Measurements from ENCODE around the gene MOB3A. TPM values are rescaled to one million over a fixed set of nuclear protein-coding genes. Genes with fewer than 3 reads are reported as not detected.
A peak's percentile ranks its signal among the peaks of the same experiment; 100 is the strongest.

MOB3A gene
- total RNA-seq, 3 donors from 2014 or later (not counting 1 experiment from before 2014, with no cell fraction given) = 239 to 314 (median 246) TPM

- H3K4me1 ChIP-seq (ENCODE audit: control insufficient read depth, insufficient read depth, low read length) = peaks cover 73% of the 10 kb centered on the region
- H3K4me3 Mint-ChIP-seq = peak overlapping the region; percentile 31
- intact Hi-C loops (cut with micrococcal nuclease) = no loop called here
- H3K27ac Mint-ChIP-seq = peak overlapping the region; percentile 91 to 95
- H3K4me1 Mint-ChIP-seq = peaks cover 5 to 38% of the 10 kb centered on the region in 2 donors
- H3K27me3 ChIP-seq (ENCODE audit: control insufficient read depth, insufficient read depth, low read length) = no peaks in the 10 kb centered on the region
- no peak for ATAC-seq
- no peaks in the 10 kb centered on the region for H3K9me3 ChIP-seq (ENCODE audit: control insufficient read depth, insufficient read depth, low read length)
- peak overlapping the region; percentile 97 for H3K27ac ChIP-seq (ENCODE audit: low read length)
- H3K27me3 Mint-ChIP-seq (ENCODE audit: low read depth in 2 of 2) = no peaks in the 10 kb centered on the region
- TF ChIP-seq CTCF (IDR thresholded peaks at IDR 0.05) = no peak
- DNase-seq = peak in 1 of 2 donors; percentile 33
- no peaks in the 10 kb centered on the region for H3K9me3 Mint-ChIP-seq
- WGBS (ENCODE audit: insufficient coverage) = 89% methylated on average over 9 of the region's 9 CpGs
- no peak overlapping the region for H3K4me3 ChIP-seq (ENCODE audit: low read length)
- peaks cover 69% of the 10 kb centered on the region for H3K36me3 ChIP-seq (ENCODE audit: control insufficient read depth, insufficient read depth, low read length)
- no peaks in the 10 kb centered on the region for H3K36me3 Mint-ChIP-seq
Observed at GRCh38 chr19:2043251-2043641, 52.9 kb downstream of the MOB3A start.

- no peaks in the 10 kb centered on the region for H3K27me3 ChIP-seq (ENCODE audit: control insufficient read depth, insufficient read depth, low read length)
- WGBS (ENCODE audit: insufficient coverage) = 24% methylated on average over 26 of the region's 29 CpGs
- TF ChIP-seq CTCF (IDR thresholded peaks at IDR 0.05) = no peak
- peak overlapping the region; percentile 83 for H3K4me3 Mint-ChIP-seq
- peaks cover 67% of the 10 kb centered on the region for H3K4me1 ChIP-seq (ENCODE audit: control insufficient read depth, insufficient read depth, low read length)
- peak overlapping the region; percentile 91 to 95 for H3K27ac Mint-ChIP-seq
- H3K4me1 Mint-ChIP-seq = peaks cover 5 to 34% of the 10 kb centered on the region in 2 donors
- no peaks in the 10 kb centered on the region for H3K27me3 Mint-ChIP-seq (ENCODE audit: low read depth in 2 of 2)
- peaks cover 73% of the 10 kb centered on the region for H3K36me3 ChIP-seq (ENCODE audit: control insufficient read depth, insufficient read depth, low read length)
- no peaks in the 10 kb centered on the region for H3K9me3 Mint-ChIP-seq
- intact Hi-C loops (cut with micrococcal nuclease) = loop anchor here (1.0 kb wide), 2 partner anchors 9 to 19 kb away; partner anchors contain the start of gene MKNK2
- peak in 1 of 2 donors; percentile 56 for DNase-seq
- no peak for ATAC-seq
- H3K36me3 Mint-ChIP-seq = no peaks in the 10 kb centered on the region
- H3K27ac ChIP-seq (ENCODE audit: low read length) = peak overlapping the region; percentile 97
- peak overlapping the region; percentile 26 for H3K4me3 ChIP-seq (ENCODE audit: low read length)
- H3K9me3 ChIP-seq (ENCODE audit: control insufficient read depth, insufficient read depth, low read length) = no peaks in the 10 kb centered on the region
Observed at GRCh38 chr19:2042485-2043250, 53.5 kb downstream of the MOB3A start.

GRCh38 chr19:2041683-2042484 lies 54.2 kb downstream of the MOB3A start:
- Mint-ChIP-seq H3K4me1 (peaks cover 5 to 32% of the 10 kb centered on the region in 2 donors), H3K4me3 (peak overlapping the region; percentile 83), H3K36me3 (no peaks in the 10 kb centered on the region), H3K27me3 (ENCODE audit: low read depth in 2 of 2) (no peaks in the 10 kb centered on the region), H3K9me3 (no peaks in the 10 kb centered on the region), H3K27ac (peak overlapping the region; percentile 91 to 95)
- TF ChIP-seq CTCF (IDR thresholded peaks at IDR 0.05) = no peak
- Histone ChIP-seq H3K9me3 (ENCODE audit: control insufficient read depth, insufficient read depth, low read length) (no peaks in the 10 kb centered on the region), H3K27me3 (ENCODE audit: control insufficient read depth, insufficient read depth, low read length) (no peaks in the 10 kb centered on the region), H3K4me1 (ENCODE audit: control insufficient read depth, insufficient read depth, low read length) (peaks cover 59% of the 10 kb centered on the region), H3K36me3 (ENCODE audit: control insufficient read depth, insufficient read depth, low read length) (peaks cover 69% of the 10 kb centered on the region), H3K27ac (ENCODE audit: low read length) (peak overlapping the region; percentile 97), H3K4me3 (ENCODE audit: low read length) (peak overlapping the region; percentile 26)
- ATAC-seq (peak; percentile 81 to 95 (median 83)), DNase-seq (peak; percentile 99 to 100)
- WGBS (ENCODE audit: insufficient coverage) = 3% methylated on average over 77 of the region's 77 CpGs
- intact Hi-C loops (cut with micrococcal nuclease) = loop anchor here (1.0 kb wide), 2 partner anchors 9 to 19 kb away; partner anchors contain the start of gene MKNK2

Data from natural killer cell (primary cell).